K562 (cell line): ENCODE results near the gene BLTP3A. TPM values are rescaled to one million over a fixed set of nuclear protein-coding genes. Genes with fewer than 3 reads are reported as not detected.
A peak's percentile ranks its signal among the peaks of the same experiment; 100 is the strongest.
"Not testable (repeated sequence)": the region's sequence is repeated elsewhere in the genome, so short reads cannot be mapped to it uniquely, and the experiment has no call there.

Experiments
- ATAC-seq: fragments of 200-7000 bp; cut with Tn5 transposase; 3 replicates; pipeline ENCODE4 v1.9.1; 2020; ENCODE audit warnings: moderate library complexity
- BruUV-seq: library from RNA; stranded (reverse); fragments of 400-500 nt; replicated peaks from 2 replicates; lab custom pipeline; 2021; lab: Mats Ljungman, UMichigan
- CTCF ChIA-PET: fragments of 300-600 bp; formaldehyde crosslinking; extraction: SDS; loops from one replicate; lab custom pipeline; 2021; ENCODE audit warnings: low intra/inter-chr PET ratio; lab: Yijun Ruan, JAX
- POLR2A ChIA-PET: fragments of 300-600, 350-650 bp; sonication (Branson Sonifier 250); formaldehyde crosslinking; extraction: SDS; loops from one replicate; lab custom pipeline; 2021; ENCODE audit warnings: antibody characterized with exemption, inconsistent platforms; lab: Yijun Ruan, JAX
- DNase-seq, 4 experiments: peaks; one replicate each; pipeline versions ENCODE4 v3.0.0 to v3.0.0-alpha.2; 2011 to 2018; ENCODE audit warnings: low spot score in 3 of 4, mixed read lengths in 3 of 4; ENCODE audit errors: extremely low read depth in 1 of 4
- FAIRE-seq: peaks from 2 replicates; lab custom pipeline; 2011; peaks lifted over from hg19 to GRCh38; lab: Jason Lieb, UNC
- H2AFZ ChIP-seq: 2 replicates; pipeline ENCODE4 v1.6.0; 2011; ENCODE audit warnings: low read depth, low read length, control low read depth, inconsistent platforms
- H3K27ac ChIP-seq: fragments of 200-600 bp; 3 replicates; pipeline ENCODE4 v1.8.0; 2011; ENCODE audit warnings: low read depth, mild to moderate bottlenecking, control low read depth, inconsistent platforms, low read length, moderate library complexity, mixed read lengths; ENCODE audit errors: extremely low read depth
- H3K27me3 ChIP-seq, 2 experiments: fragments of 300-600 bp in 1 of 2; 2 replicates in 1 of 2; 3 replicates in 1 of 2; pipeline versions ENCODE4 v1.6.0 to v1.8.0; 2011; ENCODE audit warnings: inconsistent platforms in 2 of 2, low read length in 2 of 2, mild to moderate bottlenecking in 1 of 2, mixed read lengths in 1 of 2, moderate library complexity in 1 of 2; ENCODE audit not compliant: control insufficient read depth in 2 of 2, insufficient read depth in 2 of 2
- H3K36me3 ChIP-seq: fragments of 300-600 bp; 3 replicates; pipeline ENCODE4 v1.8.0; 2011; ENCODE audit warnings: mild to moderate bottlenecking, low read length, inconsistent platforms; ENCODE audit not compliant: control insufficient read depth, insufficient read depth
- H3K4me1 ChIP-seq, 2 experiments: fragments of 200-600 bp in 1 of 2; replicated peaks in 1 of 2; 2 replicates in 1 of 2; 3 replicates in 1 of 2; pipeline versions ENCODE4 v1.5.1 to v1.8.0; 2011; ENCODE audit warnings: inconsistent platforms in 2 of 2, low read length in 2 of 2, mild to moderate bottlenecking in 1 of 2, mixed read lengths in 1 of 2, moderate library complexity in 1 of 2; ENCODE audit not compliant: control insufficient read depth in 2 of 2, insufficient read depth in 2 of 2
- H3K4me2 ChIP-seq: 2 replicates; pipeline ENCODE4 v1.6.1; 2011; ENCODE audit warnings: low read length, control low read depth, inconsistent platforms, mixed read lengths; ENCODE audit not compliant: insufficient read depth
- H3K4me3 ChIP-seq: fragments of 200-600 bp; sonication (generic), shearing (Covaris generic); 2 replicates; pipeline ENCODE4 v1.5.1; 2016; ENCODE audit warnings: control low read depth, inconsistent platforms
- H3K79me2 ChIP-seq: fragments of 200-600 bp; 3 replicates; pipeline ENCODE4 v1.8.0; 2011; ENCODE audit warnings: low read length, inconsistent platforms; ENCODE audit not compliant: control insufficient read depth, insufficient read depth
- H3K9ac ChIP-seq, 2 experiments: 2 replicates each; pipeline versions ENCODE4 v1.6.0 to v1.6.1; 2011; ENCODE audit warnings: low read depth in 2 of 2, low read length in 2 of 2, control low read depth in 1 of 2, inconsistent platforms in 1 of 2, mild to moderate bottlenecking in 1 of 2, mixed read lengths in 1 of 2; ENCODE audit not compliant: insufficient read depth in 1 of 2
- H3K9me1 ChIP-seq: one replicate; pipeline ENCODE4 v1.6.0; 2011; ENCODE audit warnings: inconsistent platforms, mild to moderate bottlenecking, low read length, moderate library complexity; ENCODE audit not compliant: control insufficient read depth, insufficient read depth
- H3K9me3 ChIP-seq: replicated peaks from 2 replicates; pipeline ENCODE4 v1.5.1; 2011; ENCODE audit warnings: low read depth, low read length, inconsistent platforms; ENCODE audit not compliant: control insufficient read depth, insufficient read depth
- H4K20me1 ChIP-seq: replicated peaks from 2 replicates; pipeline ENCODE4 v1.6.1; 2011; ENCODE audit warnings: low read length, inconsistent platforms, mixed read lengths; ENCODE audit not compliant: control insufficient read depth, insufficient read depth
- ARID1B ChIP-seq: fragments of 450-650 bp; IDR thresholded peaks from 2 replicates; pipeline ENCODE4 v1.6.1; 2016; ENCODE audit warnings: antibody characterized with exemption, mild to moderate bottlenecking, inconsistent platforms
- CBFA2T3 ChIP-seq: fragments of 450-650 bp; IDR thresholded peaks from 2 replicates; pipeline ENCODE4 v1.6.1; 2017
- HNRNPK ChIP-seq: fragments of 200-400 bp; formaldehyde crosslinking; IDR thresholded peaks from one replicate; pipeline ENCODE4 v1.6.1; 2018; ENCODE audit warnings: mild to moderate bottlenecking, low read depth, low read length; ENCODE audit not compliant: poor library complexity, severe bottlenecking
- TAL1 ChIP-seq: fragments of 450-650 bp; IDR thresholded peaks from 2 replicates; pipeline ENCODE4 v1.6.1; 2016; ENCODE audit warnings: mild to moderate bottlenecking
- TCF3 ChIP-seq: sonication (generic); formaldehyde crosslinking; IDR thresholded peaks from 2 replicates; pipeline ENCODE4 v1.4.0; 2020; ENCODE audit warnings: mild to moderate bottlenecking, missing genetic modification reagents
- WGBS: fragments of 100-300 bp; shearing (Covaris generic); methylation state at CpG from one replicate; pipeline ENCODE4 v1.1.6; 2016; ENCODE audit warnings: low coverage, mixed read lengths; ENCODE audit not compliant: insufficient coverage; ENCODE audit errors: missing lambda C conversion rate; 5-methylcytosine and 5-hydroxymethylcytosine counted together
- in situ Hi-C: fragments of 300-500 bp; cut with MboI; formaldehyde crosslinking; loops from 4 replicates; pipeline ENCODE4 v1.15.0; 2018; ENCODE audit warnings: inconsistent platforms, mixed read lengths
- intact Hi-C: fragments of 100-400 bp; cut with micrococcal nuclease; formaldehyde crosslinking; loops from 2 replicates; pipeline ENCODE4 v1.14.2; 2022
- polyA plus RNA-seq, 8 experiments: library from polyadenylated mRNA; depleted of rRNA in 4 of 8; stranded (reverse) in 5 of 8; unstranded in 3 of 8; fragments of >200 nt; fragmentation: Nextera tagmentation in 2 of 8; fragmentation: Illumina TruSeq in 1 of 8; extraction: Ambion mirVana in 2 of 8; extraction: Trizol in 1 of 8; gene quantifications; 2 replicates each; pipeline versions ENCODE4 v1.2.1 to v1.2.3, GENCODE V29; 2011 to 2014; ENCODE audit warnings: inconsistent platforms in 1 of 8, missing spikeins in 1 of 8
- total RNA-seq, 7 experiments: library from RNA; depleted of rRNA in 6 of 7; stranded (reverse); fragments of >200 nt in 6 of 7; fragmentation: Illumina TruSeq in 2 of 7; extraction: Trizol in 2 of 7; gene quantifications; 2 replicates each; pipeline versions ENCODE4 v1.2.1 to v1.2.3, GENCODE V29; 2011 to 2021; ENCODE audit warnings: low replicate concordance in 1 of 7

BLTP3A gene
- total and polyA plus RNA-seq, 9 of the 15 experiments (the other 6 are each of a cell fraction or from before 2014, with no cell fraction given) = 7.5 to 34.6 (median 15.5) TPM

GRCh38 chr6:34785375-34785774 is 6.5 kb upstream of the BLTP3A start:
- POLR2A ChIA-PET = interaction anchor here (0.8 kb wide), 1 partner anchor 11 kb away, joined by 4 read pairs; no protein-coding TSS in a partner anchor
- H3K4me1 ChIP-seq, in situ Hi-C loops, DNase-seq, H3K79me2 ChIP-seq, H3K36me3 ChIP-seq, H3K27ac ChIP-seq, CTCF ChIA-PET, H3K4me2 ChIP-seq, H3K9ac ChIP-seq, BruUV-seq, H3K27me3 ChIP-seq, intact Hi-C loops, H3K4me3 ChIP-seq, H4K20me1 ChIP-seq, FAIRE-seq, H2AFZ ChIP-seq, H3K9me1 ChIP-seq, H3K9me3 ChIP-seq: not testable (repeated sequence)
- 20% methylated on average over 1 of the region's 9 CpGs for WGBS
- TF ChIP-seq HNRNPK = peak; percentile 56
- ATAC-seq = peak; percentile 49; the same call in 2 of the 3 replicates

- POLR2A ChIA-PET, intact Hi-C loops, H3K4me3 ChIP-seq, H3K27ac ChIP-seq, H2AFZ ChIP-seq, H3K9me1 ChIP-seq, ATAC-seq, H3K4me2 ChIP-seq, DNase-seq, H3K4me1 ChIP-seq, H4K20me1 ChIP-seq, CTCF ChIA-PET, H3K27me3 ChIP-seq, H3K9ac ChIP-seq, BruUV-seq, FAIRE-seq, H3K9me3 ChIP-seq, H3K36me3 ChIP-seq, H3K79me2 ChIP-seq, in situ Hi-C loops: not testable (repeated sequence)
- 10% methylated on average over 2 of the region's 2 CpGs for WGBS
- TF ChIP-seq TAL1 = peak; percentile 12; the same call in 1 of the 2 replicates
- peak; percentile 21; the same call in 1 of the 2 replicates for TF ChIP-seq ARID1B
- TF ChIP-seq TCF3 (CRISPR knock-in tag) = 0 out of 2 replicates have a peak, but pooled peaks have one; percentile 26
- TF ChIP-seq CBFA2T3 = peak; percentile 47; the same call in 1 of the 2 replicates
Measured at GRCh38 chr6:34787152-34787551, 4.7 kb upstream of the BLTP3A start.
